GM19240 (cell line): ENCODE measurements around the gene NR4A3.
"Not testable (repeated sequence)": the region's sequence is repeated elsewhere in the genome, so short reads cannot be mapped to it uniquely, and the experiment has no call there.

Experiments
- DNase-seq: peaks from one replicate; pipeline ENCODE4 v3.0.0; 2011; ENCODE audit warnings: low spot score; ENCODE audit not compliant: insufficient read length

Gene NR4A3

DNA sequence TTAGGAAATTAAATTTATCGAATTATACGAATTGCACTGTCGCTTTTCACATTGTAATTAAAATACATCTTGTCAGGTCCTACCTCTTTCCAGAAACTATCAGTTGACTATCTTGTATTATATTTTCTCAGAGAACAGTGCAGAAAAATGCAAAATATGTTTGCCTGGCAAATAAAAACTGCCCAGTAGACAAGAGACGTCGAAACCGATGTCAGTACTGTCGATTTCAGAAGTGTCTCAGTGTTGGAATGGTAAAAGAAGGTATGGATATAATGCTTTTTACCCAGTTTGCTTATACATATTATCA, 10.8 kb downstream of the NR4A3 start:
- DNase-seq: no peak

DNA sequence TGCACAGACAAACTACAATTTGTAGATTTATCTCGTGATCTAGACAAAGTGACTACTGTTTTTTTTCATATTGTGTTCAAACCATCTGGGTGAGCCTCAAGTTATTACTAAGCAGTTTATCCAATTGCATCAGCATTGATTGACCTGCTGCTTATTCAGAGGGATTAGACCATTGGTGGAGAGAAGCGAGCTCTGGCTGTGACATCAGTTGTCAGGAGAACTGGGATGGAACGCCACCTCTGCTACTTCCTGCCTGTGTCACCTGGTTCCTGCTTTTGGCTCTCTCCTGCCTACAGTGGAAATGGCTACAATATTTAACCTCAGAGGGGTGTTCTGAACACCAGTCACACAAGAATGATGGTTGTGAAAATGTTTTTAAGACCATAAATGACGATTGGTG, 12.1 kb downstream of the NR4A3 start:
- DNase-seq: no peak

DNA sequence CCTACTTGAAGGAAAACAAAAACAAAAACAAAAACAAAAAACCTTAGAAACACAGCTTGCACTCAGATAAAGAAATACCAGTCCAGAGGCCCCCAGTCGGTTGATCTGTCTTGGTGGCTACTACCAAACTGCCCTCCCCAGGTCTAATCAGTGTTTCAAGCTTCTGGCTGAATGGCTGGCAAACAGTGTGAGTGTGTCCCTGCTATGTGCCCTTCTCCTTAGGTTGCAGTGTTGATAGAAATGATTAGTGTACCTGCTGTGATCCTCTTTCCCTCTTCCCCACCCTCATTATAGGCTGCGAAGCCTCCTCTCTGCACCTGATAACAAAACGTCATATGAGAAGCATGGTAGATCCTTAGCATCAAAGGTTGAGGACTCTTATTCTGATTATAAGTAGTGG, 12.8 kb downstream of the NR4A3 start:
- DNase-seq: no peak

DNA sequence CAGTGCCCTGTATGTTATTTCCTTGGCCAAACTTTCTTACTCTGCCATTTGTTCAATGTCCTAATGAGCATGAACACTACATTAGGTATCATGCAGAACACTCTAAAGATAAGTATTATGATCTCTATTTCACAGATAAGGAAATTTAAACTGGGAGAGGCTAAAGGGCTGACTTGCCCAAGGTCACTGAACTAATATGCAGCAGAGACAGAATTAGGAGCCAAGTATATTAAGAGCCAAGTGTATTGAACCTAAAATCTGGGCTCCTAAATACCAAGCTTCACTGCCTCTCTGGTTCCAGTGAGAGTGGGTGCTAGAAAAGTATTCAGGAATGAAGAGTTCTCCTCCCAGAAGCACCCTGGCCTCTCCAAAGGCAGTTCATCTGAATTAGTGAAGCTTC, 13.5 kb downstream of the NR4A3 start:
- DNase-seq: no peak

DNA sequence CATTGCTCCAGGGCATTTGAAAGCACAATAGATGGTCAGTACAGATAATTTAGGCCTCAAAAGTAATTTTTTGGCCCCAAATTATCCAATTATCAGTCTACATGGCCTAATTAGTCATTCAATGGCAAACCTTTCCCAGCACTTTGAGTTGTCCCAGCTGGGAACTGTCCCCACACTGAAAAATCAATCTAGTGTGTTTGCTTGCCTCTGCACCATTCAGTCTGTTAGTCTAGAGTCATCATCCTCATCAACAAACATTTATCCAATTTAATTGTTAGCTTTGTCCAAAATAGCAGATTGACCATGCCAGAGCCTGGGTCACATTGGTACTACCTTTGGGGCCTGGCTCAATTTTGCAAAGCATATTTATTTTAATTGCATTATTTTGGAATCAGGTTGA, 13.9 kb downstream of the NR4A3 start:
- no peak for DNase-seq

DNA sequence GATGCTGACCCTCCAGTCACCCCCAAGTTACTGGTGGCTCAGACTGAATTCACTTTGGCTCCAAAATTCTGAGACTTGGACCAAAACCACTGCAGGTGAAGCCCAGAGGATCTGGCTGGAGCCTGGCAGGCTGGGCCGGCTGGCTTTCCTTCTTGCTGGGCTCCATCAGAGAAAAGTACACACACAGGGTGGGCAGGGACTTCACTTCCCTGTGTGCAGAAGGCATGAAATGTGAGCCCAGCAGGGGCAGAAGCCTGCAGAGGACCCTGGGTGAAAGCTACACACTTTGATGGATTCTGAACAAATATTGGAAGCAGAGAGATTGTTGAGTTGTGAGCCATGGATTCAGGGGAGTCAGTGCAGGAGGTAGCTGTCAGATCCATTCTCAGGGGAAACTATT, 18.4 kb downstream of the NR4A3 start:
- DNase-seq: no peak

DNA sequence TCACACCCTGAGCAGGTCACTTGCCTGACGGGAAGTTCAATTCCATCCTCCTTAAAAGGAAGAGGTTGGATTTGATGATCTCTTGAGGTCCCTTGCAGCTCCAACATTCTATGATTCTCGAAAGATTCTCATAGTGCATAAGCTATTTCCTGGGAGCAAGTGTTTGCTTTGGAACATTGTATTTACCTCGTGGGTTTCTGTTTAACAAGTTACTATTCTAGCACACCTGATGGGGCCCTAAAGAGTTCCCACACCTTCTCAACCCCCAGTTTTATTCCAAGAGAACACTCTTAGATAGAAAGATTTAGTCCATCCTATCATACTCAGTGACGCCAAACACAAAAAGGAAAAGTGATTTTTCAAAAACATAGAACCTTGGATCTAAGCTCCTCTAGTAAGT, 23.4 kb downstream of the NR4A3 start:
- DNase-seq: no peak

DNA sequence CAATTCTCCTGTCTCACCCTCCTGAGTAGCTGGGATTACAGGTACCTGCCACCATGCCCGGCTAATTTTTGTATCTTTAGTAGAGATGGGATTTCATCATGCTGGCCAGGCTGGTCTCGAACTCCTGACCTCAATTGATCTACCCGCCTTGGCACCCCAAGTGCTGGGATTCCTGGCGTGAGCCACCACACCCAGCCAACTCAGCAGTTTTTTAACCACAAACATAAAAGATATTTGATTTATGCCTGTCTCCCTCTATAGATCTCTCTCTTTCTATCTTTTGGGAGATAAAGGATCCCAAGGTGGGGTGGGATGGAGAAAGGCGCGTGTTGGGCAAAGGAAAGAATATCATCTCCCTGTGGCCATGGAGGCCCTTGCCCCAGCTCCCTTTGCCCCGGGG, 26.8 kb downstream of the NR4A3 start:
- DNase-seq: no peak

DNA sequence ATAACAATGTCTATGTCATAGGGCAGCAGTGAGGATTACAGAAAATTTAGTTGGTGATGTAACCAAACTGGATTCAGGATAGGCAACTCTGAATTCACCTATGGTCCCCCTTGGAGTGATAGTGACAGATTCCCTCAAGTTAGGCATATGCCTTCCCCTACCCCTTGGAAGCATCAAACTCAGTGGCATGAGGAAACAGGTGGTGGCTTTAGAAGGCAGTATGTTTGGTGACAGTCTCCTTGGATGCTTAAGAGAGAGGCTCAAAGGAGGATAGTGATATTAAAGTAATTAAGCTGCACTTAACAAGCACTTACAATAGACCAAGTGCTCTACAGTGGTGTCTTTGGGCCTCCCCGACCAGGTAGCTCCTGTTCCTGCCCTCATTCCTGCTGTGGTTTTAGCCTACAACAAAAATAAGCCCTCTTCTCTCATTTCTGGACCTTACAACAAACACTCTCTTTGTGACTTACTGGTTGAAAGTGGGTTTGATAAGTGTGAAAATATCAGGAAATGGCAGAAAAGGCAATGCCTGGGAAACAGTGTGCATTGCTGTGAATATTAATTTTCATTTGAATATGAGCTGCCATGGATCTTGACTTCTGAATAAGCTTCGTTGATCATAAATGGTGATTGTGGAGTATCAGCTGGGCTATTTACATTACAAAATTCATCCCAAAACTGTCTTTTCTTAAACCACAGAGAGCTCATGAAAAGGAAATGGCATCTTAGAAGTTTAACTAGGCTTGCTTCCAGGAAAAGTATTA, 29.2 kb downstream of the NR4A3 start:
- DNase-seq: no peak

DNA sequence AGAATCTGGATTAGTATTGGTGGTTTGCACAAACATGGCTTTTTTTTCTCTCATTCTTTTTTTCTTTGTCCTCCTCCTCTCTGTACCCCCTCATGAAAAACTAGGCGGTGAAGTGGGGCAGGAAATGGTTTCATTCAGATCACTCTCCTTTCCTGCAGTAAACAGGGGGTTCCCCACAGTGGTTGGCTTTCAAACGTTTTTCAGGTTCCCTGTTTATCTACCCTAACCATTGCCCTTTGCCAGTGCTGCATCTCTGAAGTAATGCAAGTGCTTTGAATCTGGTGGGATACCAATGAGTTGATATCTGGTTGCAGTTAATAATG, 29.8 kb downstream of the NR4A3 start:
- DNase-seq: peak; percentile 41

DNA sequence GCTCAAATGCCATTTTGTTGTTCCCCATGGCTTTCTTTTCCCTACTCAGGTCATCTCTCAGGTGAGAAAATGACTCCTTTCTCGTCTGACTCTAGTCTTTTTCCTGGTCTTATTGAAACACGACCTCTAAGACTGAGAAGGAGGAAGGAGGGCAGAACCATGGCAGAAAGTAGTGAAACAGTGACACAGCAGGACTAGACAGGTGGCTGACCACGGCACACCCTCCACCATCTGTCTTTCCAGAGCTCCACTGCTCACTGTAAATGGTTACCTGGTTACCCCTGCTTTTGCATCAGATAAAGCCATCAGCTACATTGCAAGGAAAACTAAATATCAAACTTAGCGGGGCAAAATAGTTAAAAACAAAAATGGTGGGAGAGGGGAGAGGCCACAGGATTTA, 30.9 kb downstream of the NR4A3 start:
- DNase-seq: no peak

DNA sequence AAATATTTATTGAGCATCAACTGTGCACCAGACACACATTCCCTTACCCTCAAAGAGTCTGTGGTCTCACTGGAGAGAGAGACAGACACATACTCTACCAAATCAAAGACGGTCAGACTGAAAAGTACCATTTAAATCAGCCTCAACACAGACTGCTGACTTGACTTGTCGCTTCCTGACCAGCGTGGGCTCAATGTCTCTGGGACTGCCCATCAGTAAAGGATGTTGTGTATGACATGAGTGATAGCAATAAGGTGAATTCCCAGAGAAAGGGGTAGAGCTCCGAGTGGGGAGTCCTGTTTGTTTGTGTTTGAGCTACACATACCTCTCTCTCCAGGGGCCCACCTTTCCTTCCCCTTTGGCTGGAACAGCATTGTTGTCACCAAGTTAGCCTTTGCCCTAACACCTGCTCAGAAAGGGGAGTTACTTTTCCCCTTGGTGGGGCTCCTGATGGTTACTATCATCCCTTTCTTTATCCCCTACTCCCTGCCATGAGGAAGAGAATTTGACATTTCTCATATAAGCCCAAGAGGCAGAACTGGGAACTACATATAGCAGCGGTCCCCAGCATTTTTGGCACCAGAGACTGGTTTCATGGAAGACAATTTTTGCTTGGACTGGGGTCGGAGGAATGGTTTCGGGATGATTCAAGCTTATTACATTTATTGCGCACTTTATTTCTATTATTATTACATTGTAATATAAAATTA, 33.9 kb downstream of the NR4A3 start:
- DNase-seq: no peak

DNA sequence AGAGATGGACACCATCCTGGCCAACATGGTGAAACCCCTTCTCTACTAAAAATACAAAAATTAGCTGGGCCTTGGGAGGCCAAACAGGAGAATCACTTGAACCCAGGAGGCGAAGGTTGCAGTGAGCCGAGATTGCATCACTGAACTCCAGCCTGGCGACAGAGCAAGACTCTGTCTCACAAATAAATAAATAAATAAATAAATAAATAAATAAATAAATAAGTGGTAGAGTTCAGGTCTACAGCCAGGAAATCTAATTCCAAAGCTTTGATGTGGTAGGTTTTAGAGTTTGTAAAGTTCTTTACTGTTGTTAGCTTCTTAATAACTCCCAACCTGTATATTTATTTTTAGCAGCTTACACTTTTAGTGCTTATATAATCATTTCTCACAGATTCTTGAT, 35.9 kb downstream of the NR4A3 start:
- not testable (repeated sequence) for DNase-seq

DNA sequence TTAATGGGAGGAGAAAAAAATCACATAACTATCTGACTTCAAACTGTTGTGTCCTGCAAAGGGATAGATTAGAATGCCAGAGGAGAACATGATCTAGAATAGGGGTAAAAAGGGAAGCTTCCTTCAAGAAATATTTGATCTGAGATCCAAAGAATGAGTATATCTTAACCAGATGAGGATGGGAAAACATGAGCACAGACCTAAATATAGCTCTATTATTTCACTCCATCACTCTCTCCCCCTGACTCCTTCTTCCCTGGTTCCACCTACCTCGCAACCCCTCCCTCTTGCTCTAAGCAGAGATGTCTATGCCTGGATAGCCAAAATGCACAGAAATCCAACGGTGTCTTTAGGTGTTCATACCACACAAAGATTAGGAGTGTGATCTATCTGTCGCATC, 36.4 kb downstream of the NR4A3 start:
- no peak for DNase-seq

DNA sequence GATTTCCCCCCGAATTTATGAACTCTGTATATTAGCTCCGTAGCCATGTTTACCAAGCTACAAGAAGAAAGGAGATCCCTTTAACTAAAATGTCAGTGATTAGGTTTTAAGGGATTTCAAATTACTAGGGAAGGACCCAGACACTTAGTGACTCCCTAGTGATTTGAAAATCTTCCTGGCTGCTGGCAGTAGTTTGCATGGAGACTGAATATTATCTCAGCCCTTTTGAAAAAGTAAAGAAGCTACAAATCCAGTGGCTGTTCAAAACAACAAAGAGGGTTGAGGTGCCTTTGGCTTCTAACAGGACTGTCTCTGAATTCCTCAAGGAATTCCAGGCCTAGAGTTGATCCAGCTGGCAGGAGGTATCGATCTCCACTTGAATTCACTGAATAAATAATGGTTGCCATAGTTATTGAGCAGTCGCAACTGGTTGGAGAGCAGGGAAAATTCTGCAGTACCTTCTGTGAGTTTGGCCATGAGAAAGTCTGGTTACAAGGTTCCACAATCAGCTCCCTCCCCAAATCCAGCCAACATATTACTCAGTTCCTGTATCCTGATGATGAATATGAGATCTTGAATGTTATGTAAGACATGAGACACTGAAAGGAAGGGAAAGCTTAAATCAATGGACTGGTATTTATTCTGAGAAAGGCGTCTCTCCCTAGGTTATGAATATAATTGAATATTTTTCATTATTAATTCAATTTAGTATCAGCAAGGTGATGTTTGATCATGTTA, 37.7 kb downstream of the NR4A3 start:
- DNase-seq: no peak

DNA sequence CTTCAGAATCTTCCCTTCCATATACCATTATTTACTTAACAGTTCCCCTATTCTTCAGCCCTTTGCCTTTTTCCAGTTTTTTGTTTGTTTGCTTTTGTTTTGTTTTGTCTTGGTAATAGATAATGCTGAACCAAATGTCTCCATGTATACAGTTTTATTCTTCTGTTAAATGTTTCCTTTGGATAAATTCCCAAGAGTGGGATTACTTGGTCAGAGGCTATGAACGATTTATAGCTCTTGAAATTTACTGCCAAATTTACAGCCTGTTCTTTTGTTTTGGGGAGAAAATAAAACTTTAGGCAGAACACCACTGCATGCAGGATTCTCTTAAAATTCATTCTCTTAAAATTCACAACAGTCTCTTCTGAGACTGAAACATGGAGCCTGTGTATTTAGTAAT, 38.6 kb downstream of the NR4A3 start:
- no peak for DNase-seq

DNA sequence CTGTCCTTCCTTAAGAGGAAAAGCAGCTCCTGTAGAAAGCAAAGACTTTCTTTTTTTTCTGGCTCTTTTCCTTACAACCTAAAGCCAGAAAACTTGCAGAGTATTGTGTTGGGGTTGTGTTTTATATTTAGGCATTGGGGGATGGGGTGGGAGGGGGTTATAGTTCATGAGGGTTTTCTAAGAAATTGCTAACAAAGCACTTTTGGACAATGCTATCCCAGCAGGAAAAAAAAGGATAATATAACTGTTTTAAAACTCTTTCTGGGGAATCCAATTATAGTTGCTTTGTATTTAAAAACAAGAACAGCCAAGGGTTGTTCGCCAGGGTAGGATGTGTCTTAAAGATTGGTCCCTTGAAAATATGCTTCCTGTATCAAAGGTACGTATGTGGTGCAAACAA, 42.3 kb downstream of the NR4A3 start:
- no peak for DNase-seq

DNA sequence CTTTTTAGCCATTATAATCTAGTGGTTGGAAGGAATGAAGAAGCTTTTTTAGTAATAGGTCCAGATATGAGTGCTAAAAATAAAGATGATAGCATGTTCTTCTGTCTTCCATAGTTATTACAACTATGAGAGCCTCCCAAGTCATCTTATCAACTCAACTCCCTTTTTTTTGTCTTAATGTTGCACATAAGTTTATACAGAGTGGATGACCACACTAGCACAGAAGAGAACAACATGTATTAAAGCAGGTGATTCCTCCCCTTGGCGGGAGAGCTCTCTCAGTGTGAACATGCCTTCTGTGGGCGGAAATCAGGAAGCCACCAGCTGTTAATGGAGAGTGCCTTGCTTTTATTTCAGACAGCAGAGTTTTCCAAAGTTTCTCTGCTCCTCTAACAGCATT, 44.7 kb downstream of the NR4A3 start:
- no peak for DNase-seq

DNA sequence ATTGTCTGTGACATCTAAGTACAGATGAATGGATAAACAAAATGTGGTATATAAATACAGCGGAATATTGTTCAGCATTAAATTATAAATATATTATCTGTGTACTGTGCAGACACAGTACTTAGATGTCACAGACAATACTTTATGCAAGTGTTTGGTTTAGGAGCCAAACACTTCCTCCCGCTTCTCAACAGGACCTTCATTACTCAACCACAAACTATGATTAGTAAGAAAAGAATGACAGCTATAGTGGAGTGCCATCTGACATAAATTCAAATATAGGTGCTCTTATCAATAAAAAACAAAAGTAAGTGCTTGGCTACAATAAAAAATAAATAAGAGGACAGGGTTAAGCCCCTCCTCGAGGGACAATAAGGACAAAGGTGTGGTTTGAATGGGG, 45.9 kb downstream of the NR4A3 start:
- DNase-seq: no peak

DNA sequence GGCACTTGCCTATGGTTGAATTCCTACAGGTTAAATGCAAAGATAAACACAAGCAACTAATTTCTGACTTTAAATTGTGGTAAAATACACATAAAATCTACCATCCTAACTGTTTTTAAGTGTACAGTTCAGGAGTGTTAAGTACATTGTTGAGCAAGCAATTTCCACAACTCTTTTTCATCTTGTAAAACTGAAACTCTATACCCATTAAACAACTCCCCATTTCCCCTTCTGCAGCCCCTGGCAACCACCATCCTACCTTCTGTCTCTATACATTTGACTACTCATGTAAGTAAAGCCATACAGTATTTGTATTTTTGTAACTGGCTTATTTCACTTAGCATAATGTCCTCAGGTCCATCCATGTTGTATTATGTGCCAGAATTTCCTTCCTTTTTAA, 46.3 kb downstream of the NR4A3 start:
- no peak for DNase-seq

DNA sequence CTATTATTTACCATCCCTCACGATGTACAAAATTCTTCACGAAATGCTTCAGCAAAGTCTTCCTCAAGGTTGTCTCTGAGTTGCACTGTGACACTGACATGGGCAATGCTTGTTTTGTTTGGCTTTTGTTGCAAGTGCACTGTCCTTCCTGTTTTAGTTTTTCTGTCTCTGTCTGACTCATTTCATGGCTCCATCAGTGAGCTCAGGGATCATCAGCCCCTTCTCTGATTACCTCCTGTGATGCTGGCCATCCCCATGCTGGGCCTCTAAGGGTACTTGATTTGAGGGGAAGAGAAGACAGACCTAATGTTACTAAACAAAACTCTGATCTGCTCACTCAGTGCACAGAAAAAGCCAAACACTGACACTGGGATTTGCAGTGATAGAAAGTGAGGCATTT, 47.2 kb downstream of the NR4A3 start:
- peak; percentile 32 for DNase-seq

DNA sequence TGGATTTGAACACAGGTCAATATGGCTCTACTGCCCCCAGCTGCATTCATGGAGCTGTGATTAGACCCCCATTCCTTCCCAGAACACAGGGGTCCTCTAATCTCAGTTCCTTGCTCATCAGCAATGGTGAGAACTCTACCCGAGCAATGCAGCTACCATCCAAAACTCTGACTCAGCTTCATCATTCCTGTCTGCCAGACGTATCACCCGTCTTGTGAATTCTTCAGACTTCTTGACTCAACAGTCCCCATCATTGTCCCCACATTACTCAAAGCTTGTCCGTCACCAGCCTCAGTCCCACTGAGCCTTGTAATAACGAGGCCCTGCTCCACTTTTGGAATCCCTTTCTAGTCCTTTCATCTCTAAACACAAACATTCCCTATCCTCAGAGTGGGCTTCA, 48.4 kb downstream of the NR4A3 start:
- DNase-seq: no peak

DNA sequence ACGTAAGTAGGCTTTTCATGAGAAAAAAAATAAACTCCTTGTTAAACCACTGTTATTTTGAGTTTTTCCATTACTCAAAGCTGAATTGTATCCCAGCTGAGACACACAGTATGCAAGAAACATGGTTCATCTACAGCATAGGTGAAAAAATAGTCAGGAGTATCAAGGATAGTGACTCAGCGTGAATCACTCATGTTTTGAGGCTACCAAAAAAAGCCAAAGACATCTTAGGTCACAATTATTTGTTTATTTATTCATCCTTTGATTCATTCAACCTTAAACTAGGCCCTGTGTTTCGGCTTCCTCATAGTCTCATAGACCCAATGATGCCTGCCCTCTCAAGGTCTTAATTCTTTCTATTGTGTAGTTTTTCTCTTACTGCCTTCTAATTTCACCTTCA, 51.8 kb downstream of the NR4A3 start:
- DNase-seq: no peak
